HepG2 (cell line): ENCODE results near the gene SEC14L5. TPM values are rescaled to one million over a fixed set of nuclear protein-coding genes. Genes with fewer than 3 reads are reported as not detected.

ENCODE experiments used
- ARNT ChIP-seq: fragments of 450-650 bp; IDR thresholded peaks from 2 replicates; pipeline ENCODE4 v1.6.1; 2017
- ATF2 ChIP-seq: sonication (generic); formaldehyde crosslinking; IDR thresholded peaks from 2 replicates; pipeline ENCODE4 v1.4.0; 2020; ENCODE audit warnings: missing genetic modification reagents
- IKZF4 ChIP-seq: sonication (generic); formaldehyde crosslinking; IDR thresholded peaks from 2 replicates; pipeline ENCODE4 v1.5.1; 2020; ENCODE audit warnings: borderline replicate concordance, mild to moderate bottlenecking, low read depth, missing genetic modification reagents; ENCODE audit errors: not compliant biosample characterization
- JUN ChIP-seq: sonication (generic); formaldehyde crosslinking; IDR thresholded peaks from 2 replicates; pipeline ENCODE4 v1.4.0; 2020; ENCODE audit warnings: mild to moderate bottlenecking, missing genetic modification reagents
- MBNL3 ChIP-seq: fragments of 250-450 bp; sonication (Bioruptor Pico); conservative IDR thresholded peaks from 2 replicates; pipeline ENCODE4 v1.8.0; 2022; ENCODE audit warnings: mild to moderate bottlenecking, inconsistent platforms
- NFIC ChIP-seq: IDR thresholded peaks from 2 replicates; pipeline ENCODE4 v1.6.1; 2012; ENCODE audit warnings: mild to moderate bottlenecking, low read length, inconsistent platforms
- NFRKB ChIP-seq: fragments of 450-650 bp; IDR thresholded peaks from 2 replicates; pipeline ENCODE4 v1.6.1; 2017
- NFYB ChIP-seq: sonication (generic); formaldehyde crosslinking; IDR thresholded peaks from 2 replicates; pipeline ENCODE4 v1.4.0; 2020; ENCODE audit warnings: missing genetic modification reagents
- PTBP1 ChIP-seq: fragments of 200-400 bp; formaldehyde crosslinking; IDR thresholded peaks from 2 replicates; pipeline ENCODE4 v1.6.1; 2018; ENCODE audit warnings: low read length, low read depth; ENCODE audit not compliant: poor library complexity, severe bottlenecking
- SMARCC2 ChIP-seq: fragments of 450-650 bp; IDR thresholded peaks from 2 replicates; pipeline ENCODE4 v1.6.1; 2017; ENCODE audit warnings: antibody characterized with exemption, mild to moderate bottlenecking
- SSRP1 ChIP-seq: IDR thresholded peaks from 2 replicates; pipeline ENCODE4 v1.6.1; 2016; ENCODE audit warnings: control low read depth
- TMF1 ChIP-seq: sonication (generic); formaldehyde crosslinking; IDR thresholded peaks from 2 replicates; pipeline ENCODE4 v1.8.1; 2022; ENCODE audit warnings: low read depth, missing genetic modification reagents
- TSC22D2 ChIP-seq: sonication (generic); formaldehyde crosslinking; IDR thresholded peaks from 2 replicates; pipeline ENCODE4 v1.5.1; 2020; ENCODE audit warnings: missing genetic modification reagents, mild to moderate bottlenecking, borderline replicate concordance
- ZMAT3 ChIP-seq: sonication (generic); formaldehyde crosslinking; conservative IDR thresholded peaks from 2 replicates; pipeline ENCODE4 v1.7.0; 2021; ENCODE audit warnings: missing genetic modification reagents
- ZNF224 ChIP-seq: sonication (generic); formaldehyde crosslinking; IDR thresholded peaks from 2 replicates; pipeline ENCODE4 v1.5.0; 2020; ENCODE audit warnings: mild to moderate bottlenecking, missing genetic modification reagents
- ZNF251 ChIP-seq: sonication (generic); formaldehyde crosslinking; IDR thresholded peaks from 2 replicates; pipeline ENCODE4 v1.9.0; 2021; ENCODE audit warnings: mild to moderate bottlenecking, missing genetic modification reagents
- ZNF260 ChIP-seq: sonication (generic); formaldehyde crosslinking; IDR thresholded peaks from 2 replicates; pipeline ENCODE4 v1.4.0; 2020; ENCODE audit warnings: missing genetic modification reagents, low read depth, mild to moderate bottlenecking, borderline replicate concordance
- ZNF274 ChIP-seq: sonication (generic); formaldehyde crosslinking; IDR thresholded peaks from 2 replicates; pipeline ENCODE4 v1.5.1; 2020; ENCODE audit warnings: mild to moderate bottlenecking, missing genetic modification reagents
- ZNF317 ChIP-seq: sonication (generic); formaldehyde crosslinking; IDR thresholded peaks from 2 replicates; pipeline ENCODE4 v1.5.0; 2020; ENCODE audit warnings: mild to moderate bottlenecking, missing genetic modification reagents
- ZNF362 ChIP-seq: sonication (generic); formaldehyde crosslinking; IDR thresholded peaks from 2 replicates; pipeline ENCODE4 v1.4.0; 2020; ENCODE audit warnings: missing genetic modification reagents, mild to moderate bottlenecking, borderline replicate concordance
- ZNF383 ChIP-seq: sonication (generic); formaldehyde crosslinking; IDR thresholded peaks from 2 replicates; pipeline ENCODE4 v1.4.0; 2020; ENCODE audit warnings: missing genetic modification reagents, mild to moderate bottlenecking, borderline replicate concordance
- ZNF720 ChIP-seq: sonication (generic); formaldehyde crosslinking; IDR thresholded peaks from 2 replicates; pipeline ENCODE4 v1.4.0; 2020; ENCODE audit warnings: missing genetic modification reagents
- ZNF850 ChIP-seq: sonication (generic); formaldehyde crosslinking; conservative IDR thresholded peaks from 2 replicates; pipeline ENCODE4 v1.9.0; 2021; ENCODE audit warnings: mild to moderate bottlenecking, missing genetic modification reagents
- polyA plus RNA-seq, 8 experiments: library from polyadenylated mRNA; depleted of rRNA in 3 of 8; stranded (reverse) in 7 of 8; unstranded in 1 of 8; fragments of >200 nt; fragmentation: Illumina TruSeq in 4 of 8; extraction: Trizol in 4 of 8; gene quantifications; 2 replicates each; pipeline versions ENCODE4 v1.2.1 to v1.2.3, GENCODE V29; 2011 to 2016; ENCODE audit warnings: low read depth in 4 of 8, missing spikeins in 1 of 8, mixed read lengths in 1 of 8; ENCODE audit not compliant: insufficient read depth in 1 of 8
- total RNA-seq, 5 experiments: library from RNA; depleted of rRNA; stranded (reverse); fragments of >200 nt; fragmentation: Illumina TruSeq; extraction: Trizol; gene quantifications; 2 replicates each; pipeline ENCODE4 v1.2.3, GENCODE V29; 2016; ENCODE audit warnings: low read depth in 1 of 5

The SEC14L5 gene
- total and polyA plus RNA-seq, 2 of the 13 experiments (the other 11 are each of a cell fraction or from before 2014, with no cell fraction given), result 0.40 to 0.42 TPM

- no peak for TF ChIP-seq MBNL3 (CRISPR knock-in tag)
- TF ChIP-seq ZMAT3, result peak; percentile 96
- peak; percentile 86 for TF ChIP-seq NFRKB
- TF ChIP-seq TMF1 (CRISPR knock-in tag), result peak; percentile 47; the same call in 1 of the 2 replicates
- TF ChIP-seq JUN (CRISPR knock-in tag), result no peak
- TF ChIP-seq SSRP1 (CRISPR knock-in tag), result no peak
- no peak for TF ChIP-seq ZNF383 (CRISPR knock-in tag)
- peak; percentile 81 for TF ChIP-seq PTBP1
- no peak for TF ChIP-seq SMARCC2
- TF ChIP-seq NFYB, result no peak; the same call in 1 of the 2 replicates
- 0 out of 2 replicates have a peak, but pooled peaks have one; percentile 71 for TF ChIP-seq ZNF260 (CRISPR knock-in tag)
- TF ChIP-seq IKZF4, result peak; percentile 88
- TF ChIP-seq ARNT, result no peak
- TF ChIP-seq ZNF850 (CRISPR knock-in tag), result no peak
- peak; percentile 94 for TF ChIP-seq ATF2 (CRISPR knock-in tag)
- peak; percentile 81; the same call in 1 of the 2 replicates for TF ChIP-seq ZNF362 (CRISPR knock-in tag)
- TF ChIP-seq NFIC, result peak; percentile 92
- peak; percentile 89 for TF ChIP-seq ZNF317 (CRISPR knock-in tag)
- no peak for TF ChIP-seq ZNF251 (CRISPR knock-in tag)
- no peak; the same call in 1 of the 2 replicates for TF ChIP-seq ZNF224
- peak; percentile 78; the same call in 1 of the 2 replicates for TF ChIP-seq ZNF720 (CRISPR knock-in tag)
- peak; percentile 61; the same call in 1 of the 2 replicates for TF ChIP-seq ZNF274 (CRISPR knock-in tag)
- TF ChIP-seq TSC22D2 (CRISPR knock-in tag), result peak; percentile 32; the same call in 1 of the 2 replicates
Observed at GRCh38 chr16:5033256-5034166, 75.4 kb downstream of the SEC14L5 start, which contains the start of gene NAGPA (continued).
